NCI-H748 (cell line): ENCODE results near the gene MAP2.
"Not testable (repeated sequence)": the region's sequence is repeated elsewhere in the genome, so short reads cannot be mapped to it uniquely, and the experiment has no call there.

Source experiments
- DNase-seq: peaks from one replicate; lab custom pipeline; 2025; ENCODE audit not compliant: unreplicated experiment; lab: John Stamatoyannopoulos, UW

Gene MAP2

GRCh38 chr2:209584472-209584871, 160.6 kb downstream of the MAP2 start:
- no peak for DNase-seq

GRCh38 chr2:209584915-209585314, 161.1 kb downstream of the MAP2 start:
- no peak for DNase-seq

- DNase-seq, result peak; percentile 71
These were observed 167.2 kb downstream of the MAP2 start for GRCh38 chr2:209591021-209591420.

- peak; percentile 28 for DNase-seq
These were observed 168.3 kb downstream of the MAP2 start for GRCh38 chr2:209592106-209592505.

- DNase-seq, result no peak
These were observed 170.1 kb downstream of the MAP2 start for GRCh38 chr2:209593930-209594329.

GRCh38 chr2:209596262-209596661, 172.4 kb downstream of the MAP2 start:
- DNase-seq, result no peak

- not testable (repeated sequence) for DNase-seq
These were observed 174.4 kb downstream of the MAP2 start for GRCh38 chr2:209598227-209598626.

GRCh38 chr2:209600341-209601171, 176.7 kb downstream of the MAP2 start:
- DNase-seq, result no peak

GRCh38 chr2:209601497-209601896, 177.7 kb downstream of the MAP2 start:
- DNase-seq, result no peak

- no peak for DNase-seq
These were observed 178.4 kb downstream of the MAP2 start for GRCh38 chr2:209602259-209602658.

GRCh38 chr2:209609531-209609930, 185.7 kb downstream of the MAP2 start:
- no peak for DNase-seq

- no peak for DNase-seq
These were observed 186.8 kb downstream of the MAP2 start for GRCh38 chr2:209610631-209611030.

GRCh38 chr2:209613649-209614305, 189.9 kb downstream of the MAP2 start:
- peak; percentile 45 for DNase-seq

GRCh38 chr2:209614690-209615369, 191.0 kb downstream of the MAP2 start:
- DNase-seq, result no peak

- DNase-seq, result no peak
These were observed 195.9 kb downstream of the MAP2 start for GRCh38 chr2:209619782-209620181.

- no peak for DNase-seq
These were observed 200.5 kb downstream of the MAP2 start for GRCh38 chr2:209624192-209624938.

GRCh38 chr2:209629597-209629996, 205.8 kb downstream of the MAP2 start:
- DNase-seq, result no peak

- no peak for DNase-seq
These were observed 210.1 kb downstream of the MAP2 start for GRCh38 chr2:209633911-209634310.

- peak; percentile 6 for DNase-seq
These were observed 212.2 kb downstream of the MAP2 start for GRCh38 chr2:209636076-209636475.

GRCh38 chr2:209637293-209637692, 213.4 kb downstream of the MAP2 start:
- DNase-seq, result no peak

GRCh38 chr2:209638346-209638745, 214.5 kb downstream of the MAP2 start:
- no peak for DNase-seq
